Measurements from ENCODE around the gene MFN2.

MFN2 gene

GRCh38 chr1:12037486-12038355 lies 57.5 kb downstream of the MFN2 start:
- POLR2A ChIA-PET, result interaction anchor here (0.5 to 1.9 kb wide), 6 partner anchors 9 to 128 kb away, joined by 3 to 6 read pairs (median 3); partner anchors contain the start of gene MIIP
- Histone ChIP-seq H3K36me3 (ENCODE audit: control insufficient read depth in 2 of 2, insufficient read depth in 1 of 2, low read length in 2 of 2) (no peaks in the 10 kb centered on the region), H3K27ac (ENCODE audit: extremely low read depth, low read depth, low read length) (no peak overlapping the region), H3K9me3 (ENCODE audit: control insufficient read depth, insufficient read depth, low read depth, low read length) (no peaks in the 10 kb centered on the region), H3K4me1 (ENCODE audit: control insufficient read depth, insufficient read depth, low read length) (0 out of 2 replicates have a peak, but pooled peaks cover 3% of the 10 kb centered on the region), H3K4me3 (ENCODE audit: low read depth, low read length) (no peak overlapping the region)
- CTCF ChIA-PET, result interaction anchor here (0.7 to 1.3 kb wide), 4 partner anchors 19 to 41 kb away, joined by 3 to 5 read pairs (median 4); partner anchors contain the start of gene MIIP
- TF ChIP-seq ZSCAN30 (tag by site-specific recombination; IDR thresholded peaks at IDR 0.05) (no peak), ZBTB7A (tag by site-specific recombination; IDR thresholded peaks at IDR 0.05; ENCODE audit: low read depth) (no peak), ZNF184 (tag by site-specific recombination; IDR thresholded peaks at IDR 0.05) (no peak), ZNF341 (tag by site-specific recombination; IDR thresholded peaks at IDR 0.05; ENCODE audit: low read depth) (no peak), ZNF658 (tag by site-specific recombination; IDR thresholded peaks at IDR 0.05) (no peak), ZNF366 (tag by site-specific recombination; conservative IDR thresholded peaks at IDR 0.05) (no peak), SCRT1 (tag by site-specific recombination; IDR thresholded peaks at IDR 0.05; ENCODE audit: borderline replicate concordance) (no peak), ZNF404 (tag by site-specific recombination; IDR thresholded peaks at IDR 0.05) (no peak), ZFHX2 (tag by site-specific recombination; conservative IDR thresholded peaks at IDR 0.05) (peak; percentile 83), EGR2 (tag by site-specific recombination; IDR thresholded peaks at IDR 0.05; ENCODE audit: low read depth) (peak; percentile 90; the same call in 1 of the 2 replicates), ZNF266 (tag by site-specific recombination; IDR thresholded peaks at IDR 0.05; ENCODE audit: low read depth) (no peak), KLF8 (tag by site-specific recombination; IDR thresholded peaks at IDR 0.05) (no peak), ZSCAN5A (tag by site-specific recombination; IDR thresholded peaks at IDR 0.05) (no peak), ZNF335 (tag by site-specific recombination; conservative IDR thresholded peaks at IDR 0.05) (no peak), ZNF473 (tag by site-specific recombination; IDR thresholded peaks at IDR 0.05) (no peak), ZNF670 (tag by site-specific recombination; IDR thresholded peaks at IDR 0.05; ENCODE audit: low read depth) (no peak)

- Histone ChIP-seq H3K9me3 (ENCODE audit: control insufficient read depth, insufficient read depth, low read depth, low read length) (no peaks in the 10 kb centered on the region), H3K4me1 (ENCODE audit: control insufficient read depth, insufficient read depth, low read length) (0 out of 2 replicates have a peak, but pooled peaks cover 3% of the 10 kb centered on the region), H3K4me3 (ENCODE audit: low read depth, low read length) (no peak overlapping the region), H3K36me3 (ENCODE audit: control insufficient read depth in 2 of 2, insufficient read depth in 1 of 2, low read length in 2 of 2) (no peaks in the 10 kb centered on the region), H3K27ac (ENCODE audit: extremely low read depth, low read depth, low read length) (no peak overlapping the region)
- CTCF ChIA-PET, result interaction anchor here (0.6 to 1.6 kb wide), 4 partner anchors 20 to 86 kb away, joined by 3 to 5 read pairs (median 4); partner anchors contain the start of gene MIIP
- POLR2A ChIA-PET, result interaction anchor here (0.5 to 1.9 kb wide), 4 partner anchors 19 to 129 kb away, joined by 3 to 6 read pairs (median 4); partner anchors contain the start of gene MIIP
- TF ChIP-seq ZNF585B (tag by site-specific recombination; IDR thresholded peaks at IDR 0.05) (no peak), ZNF169 (tag by site-specific recombination; IDR thresholded peaks at IDR 0.05) (no peak), ZNF610 (tag by site-specific recombination; IDR thresholded peaks at IDR 0.05; ENCODE audit: borderline replicate concordance) (no peak), INSM2 (tag by site-specific recombination; IDR thresholded peaks at IDR 0.05) (no peak), ZNF341 (tag by site-specific recombination; IDR thresholded peaks at IDR 0.05; ENCODE audit: low read depth) (0 out of 2 replicates have a peak, but pooled peaks have one; percentile 14), KLF10 (tag by site-specific recombination; IDR thresholded peaks at IDR 0.05) (no peak), ZNF768 (tag by site-specific recombination; IDR thresholded peaks at IDR 0.05) (no peak), ZNF404 (tag by site-specific recombination; IDR thresholded peaks at IDR 0.05) (no peak), ZNF747 (tag by site-specific recombination; IDR thresholded peaks at IDR 0.05) (no peak), ZBTB11 (tag by site-specific recombination; conservative IDR thresholded peaks at IDR 0.05; ENCODE audit: low read depth) (no peak), ZNF426 (tag by site-specific recombination; IDR thresholded peaks at IDR 0.05) (no peak), IKZF3 (tag by site-specific recombination; IDR thresholded peaks at IDR 0.05) (no peak), SETDB1 (IDR thresholded peaks at IDR 0.05; ENCODE audit: insufficient read length, low read length) (no peak), ZFHX2 (tag by site-specific recombination; conservative IDR thresholded peaks at IDR 0.05) (peak; percentile 79)
Measured at GRCh38 chr1:12038356-12039163, 58.3 kb downstream of the MFN2 start.
